Stimulated activated CD4-positive, alpha-beta T cell treated with anti-CD3 and anti-CD28 coated beads, Interleukin-1b, Interleukin-23, amount 100 ng/mL, for 4 hours (primary cell): ENCODE results near the gene FOLR3.
"Not testable (repeated sequence)": the region's sequence is repeated elsewhere in the genome, so short reads cannot be mapped to it uniquely, and the experiment has no call there.

ENCODE experiments used
- DNase-seq, 2 donors: peaks; one replicate each; pipeline ENCODE4 v3.0.0-alpha.2; 2020; ENCODE audit warnings: low read depth in 2 of 2

The FOLR3 gene

DNA sequence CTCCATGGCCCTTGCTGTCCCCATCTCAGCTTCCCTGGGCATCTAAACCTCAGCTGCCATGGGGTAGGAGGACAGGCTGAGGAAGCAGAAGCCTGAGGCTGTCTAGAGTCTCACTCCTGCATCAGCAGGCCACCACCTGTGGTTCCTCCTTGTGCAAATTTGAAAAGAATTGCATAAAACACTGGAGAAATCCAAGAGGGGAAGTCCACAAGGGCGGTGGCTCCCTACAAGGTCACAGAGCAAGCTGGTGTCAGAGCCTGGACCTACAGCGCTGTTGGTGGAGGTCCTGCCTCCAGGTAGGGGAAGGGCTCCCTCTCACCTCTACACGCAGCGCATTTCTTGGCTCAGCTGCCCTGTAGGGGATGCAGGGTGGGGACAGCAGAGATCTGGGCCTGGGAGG, at the start of gene FOLR3:
FOLR3 (plus strand) TSS at position 253 of the 400 bp plus-strand sequence. CDS start 228 bp downstream, outside the sequence.
- not testable (repeated sequence) for DNase-seq

DNA sequence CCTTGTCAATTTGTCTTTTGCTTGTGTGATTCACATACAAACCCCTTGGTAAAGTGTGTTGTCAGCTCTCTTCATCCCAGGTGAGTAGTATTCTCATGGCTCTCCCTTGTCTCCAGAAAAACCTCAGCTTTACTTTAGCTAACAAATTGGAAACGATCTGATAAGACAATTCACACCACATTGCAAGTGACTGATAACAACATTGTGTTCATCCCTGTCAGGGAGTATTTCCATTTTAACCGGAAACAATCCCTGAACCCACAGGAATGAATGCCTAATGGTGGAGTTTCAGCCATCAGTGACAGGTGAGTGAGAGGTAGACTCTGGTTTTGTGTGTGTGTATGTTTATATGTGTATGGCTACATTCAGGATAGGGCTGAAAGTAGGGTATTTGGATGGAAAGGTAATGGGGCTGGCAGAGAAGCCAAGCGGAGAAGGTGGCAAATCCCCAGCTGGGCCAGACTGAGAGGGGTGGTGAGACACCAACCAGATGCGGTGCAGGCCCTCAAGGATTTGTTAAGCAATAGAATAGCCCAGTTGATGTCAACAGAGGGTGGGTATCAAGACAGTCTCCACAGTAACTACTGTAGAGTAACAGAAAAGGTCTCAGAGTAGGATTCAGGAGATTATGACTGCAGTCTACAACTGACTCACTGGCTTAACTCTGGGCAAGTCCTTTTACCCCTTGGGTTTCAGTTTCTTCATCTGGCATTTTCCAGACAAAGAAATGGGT, 47.3 kb upstream of the FOLR3 start:
- DNase-seq, result no peak

DNA sequence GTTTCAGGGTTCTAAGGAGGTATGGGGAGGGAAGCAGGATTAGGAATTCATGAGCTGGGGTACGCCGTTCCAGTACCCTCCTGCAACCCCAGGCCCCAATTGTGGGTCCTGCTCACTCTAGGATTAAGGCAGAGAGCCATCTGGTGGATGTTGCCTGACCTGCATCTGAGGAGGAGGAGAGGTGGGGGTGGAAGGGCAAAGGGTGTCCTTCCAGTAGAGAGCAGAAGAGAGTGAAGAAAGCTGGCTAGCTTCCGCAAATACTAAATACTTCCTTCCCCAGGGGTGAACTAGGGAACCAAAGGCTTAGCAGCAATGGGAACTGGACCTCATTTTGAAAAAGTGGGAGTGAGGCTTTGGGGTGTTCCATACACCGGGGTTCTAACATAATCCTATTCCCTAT, 44.2 kb upstream of the FOLR3 start:
- DNase-seq, result peak; percentile 48 to 56

DNA sequence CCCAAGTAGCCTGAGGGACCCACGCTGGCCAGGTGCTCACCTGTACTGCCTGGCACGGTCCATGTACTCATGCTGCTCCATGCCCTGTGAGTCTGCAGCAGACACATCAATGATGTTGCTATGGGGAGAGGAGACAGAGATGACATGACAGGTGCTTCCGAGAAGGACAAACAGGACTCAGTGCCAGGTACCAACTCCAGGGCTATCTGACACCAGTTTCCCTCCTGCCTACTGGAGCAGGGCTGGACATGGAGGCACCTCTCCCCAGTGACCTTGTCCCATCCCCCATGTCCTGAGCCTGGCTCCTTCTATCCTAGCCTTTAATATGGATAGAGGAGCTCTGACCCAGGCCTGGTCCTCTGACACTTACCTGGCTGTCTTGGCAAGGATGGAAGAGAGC, 36.8 kb upstream of the FOLR3 start:
- DNase-seq, result no peak

DNA sequence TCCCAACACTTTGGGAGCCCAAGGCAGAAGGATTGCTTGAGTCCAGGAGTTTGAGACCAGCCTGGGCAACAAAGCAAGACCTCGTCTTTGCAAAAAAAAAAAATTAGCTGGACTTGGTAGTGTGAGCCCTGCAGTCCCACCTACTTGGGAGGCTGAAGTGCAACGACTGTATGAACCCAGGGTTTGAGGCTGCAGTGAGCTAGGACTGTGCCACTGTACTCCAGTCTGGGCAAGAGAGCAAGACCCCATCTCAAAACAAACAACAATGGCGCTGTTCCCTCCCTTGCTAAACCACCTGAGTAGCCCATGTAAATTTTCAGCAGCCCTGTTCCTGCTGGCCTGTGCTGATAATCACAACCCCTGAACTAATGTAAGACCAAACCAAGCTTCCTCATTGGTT, 35.5 kb upstream of the FOLR3 start:
- DNase-seq, result no peak

DNA sequence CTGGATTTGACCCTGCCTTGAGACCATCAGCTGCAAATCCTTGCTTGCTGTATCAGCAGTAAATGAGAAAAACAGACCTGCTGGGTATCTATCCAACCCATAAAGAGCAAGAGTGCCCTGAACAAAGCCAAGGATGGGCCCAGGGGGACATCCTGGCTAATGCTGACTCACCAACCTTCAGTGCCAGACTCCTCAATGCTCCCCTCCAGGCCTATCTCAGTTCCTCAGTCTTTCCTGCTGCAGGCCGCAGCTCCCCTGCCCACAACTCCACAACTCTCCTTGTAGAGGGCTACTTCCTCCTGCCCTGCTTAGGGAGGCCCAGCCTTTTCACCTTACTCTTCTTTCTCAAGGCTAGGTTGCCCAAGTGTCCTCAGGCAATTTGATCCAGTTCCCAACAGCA, 35.1 kb upstream of the FOLR3 start:
- no peak for DNase-seq

DNA sequence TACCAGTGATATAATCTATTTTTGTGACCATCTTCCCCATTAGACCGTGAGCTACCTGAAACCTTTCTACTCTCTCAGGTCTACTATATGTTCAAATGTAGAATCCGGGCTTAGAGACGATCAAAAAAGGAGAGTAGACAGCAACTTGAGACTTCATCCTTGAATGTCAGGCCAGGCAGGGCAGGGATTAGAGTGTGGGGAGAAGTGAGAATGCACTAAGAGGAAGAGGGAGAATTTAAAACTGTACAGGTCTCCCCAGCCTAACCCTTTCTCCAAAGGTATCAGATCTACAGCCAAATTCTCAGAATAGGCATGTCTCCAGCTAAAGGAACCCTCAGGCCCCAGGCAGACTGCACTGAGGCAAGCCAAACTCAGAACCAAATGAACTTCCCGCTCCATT, 33.4 kb upstream of the FOLR3 start:
- no peak for DNase-seq

DNA sequence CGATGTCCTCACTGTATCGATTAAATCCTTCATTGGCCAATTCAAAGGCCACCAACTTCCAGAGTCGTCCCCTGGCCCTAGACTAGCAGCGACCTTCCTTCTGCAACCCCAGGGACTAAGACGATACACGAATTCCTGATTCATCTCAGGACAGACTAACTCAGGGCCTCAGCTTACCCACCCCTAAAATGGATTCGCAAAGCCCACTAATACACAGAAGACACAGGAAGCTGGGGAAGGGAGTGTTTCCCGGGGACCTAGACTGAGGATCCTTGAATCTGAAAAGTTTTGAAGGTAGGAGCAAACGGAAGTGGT, 32.9 kb upstream of the FOLR3 start:
- DNase-seq, result no peak

DNA sequence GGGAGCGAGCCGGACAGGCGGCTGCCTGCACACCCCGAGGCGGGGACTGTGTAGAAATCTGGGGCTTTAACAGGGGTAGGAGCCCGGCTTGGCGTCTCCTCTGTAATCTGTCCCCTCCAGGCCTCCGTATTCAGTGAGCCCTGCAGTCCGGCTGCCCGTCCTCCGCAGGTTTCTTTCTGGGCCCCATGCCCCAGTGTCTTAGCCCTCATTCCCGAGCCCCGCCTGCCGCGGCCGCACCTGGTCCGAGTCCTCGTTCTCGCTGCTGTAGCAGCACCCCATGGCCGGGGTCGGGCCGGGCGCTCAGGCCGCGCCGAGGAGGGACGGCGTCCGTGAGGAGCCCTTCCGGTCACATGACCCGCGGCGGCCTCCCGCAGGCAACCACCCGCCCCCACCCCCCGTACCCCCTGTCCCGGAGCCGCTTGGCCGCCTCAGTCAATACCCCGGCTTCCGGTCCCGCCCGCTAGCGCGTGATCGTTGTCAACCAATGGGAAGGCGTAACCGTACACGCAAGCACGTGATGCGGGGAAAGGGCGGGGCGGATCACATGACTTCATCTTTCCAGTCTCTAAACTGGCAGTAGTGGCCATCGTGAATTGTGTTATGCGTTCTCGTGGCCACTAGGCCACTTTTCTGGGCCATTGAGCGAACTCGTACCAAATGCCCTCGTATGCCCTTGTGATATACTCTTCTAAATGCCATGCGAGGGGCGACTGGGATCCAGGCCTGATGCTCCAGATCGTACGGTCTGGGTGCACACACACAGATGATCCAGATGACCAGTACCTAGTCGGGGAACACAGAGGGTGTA, 32.4 kb upstream of the FOLR3 start, which contains the start of gene LAMTOR1:
LAMTOR1 (minus strand) TSS at position 352 of the 808 bp plus-strand sequence; CDS start at position 279, 73 bp downstream.
- peak; percentile 94 to 95 for DNase-seq

DNA sequence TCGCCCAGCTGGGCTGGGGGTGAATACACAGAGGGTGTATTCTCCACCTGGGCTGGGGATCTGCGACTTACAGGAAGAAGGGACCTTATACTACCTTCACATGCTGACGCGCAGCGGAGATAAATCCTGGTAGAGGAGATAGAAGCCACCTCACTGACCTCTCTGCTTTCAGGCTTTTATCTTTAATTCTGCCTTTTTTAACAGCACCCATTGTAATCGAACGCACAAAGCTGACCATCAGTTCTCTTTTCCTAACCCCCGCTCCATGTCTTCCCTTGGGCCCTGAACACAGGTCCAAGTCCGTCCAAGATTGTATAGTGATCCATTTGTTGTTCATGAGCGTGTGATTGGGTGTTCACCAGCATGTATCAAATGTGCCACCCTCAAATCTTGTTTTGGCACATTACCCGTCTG, 31.8 kb upstream of the FOLR3 start:
- DNase-seq, result no peak

DNA sequence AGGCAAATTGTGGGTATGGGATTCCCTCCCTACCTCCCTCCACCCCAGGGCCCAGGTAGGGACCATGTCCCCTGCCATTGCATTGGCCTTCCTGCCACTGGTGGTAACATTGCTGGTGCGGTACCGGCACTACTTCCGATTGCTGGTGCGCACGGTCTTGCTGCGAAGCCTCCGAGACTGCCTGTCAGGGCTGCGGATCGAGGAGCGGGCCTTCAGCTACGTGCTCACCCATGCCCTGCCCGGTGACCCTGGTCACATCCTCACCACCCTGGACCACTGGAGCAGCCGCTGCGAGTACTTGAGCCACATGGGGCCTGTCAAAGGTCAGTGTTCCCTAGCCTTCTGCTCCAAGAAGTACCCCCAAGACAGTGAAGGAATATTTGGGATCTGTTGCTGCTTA, 29.6 kb upstream of the FOLR3 start, which contains the start of gene TOMT:
TOMT (plus strand) TSS at position 37 of the 400 bp plus-strand sequence; CDS start at position 65, 28 bp downstream.
- DNase-seq, result no peak

DNA sequence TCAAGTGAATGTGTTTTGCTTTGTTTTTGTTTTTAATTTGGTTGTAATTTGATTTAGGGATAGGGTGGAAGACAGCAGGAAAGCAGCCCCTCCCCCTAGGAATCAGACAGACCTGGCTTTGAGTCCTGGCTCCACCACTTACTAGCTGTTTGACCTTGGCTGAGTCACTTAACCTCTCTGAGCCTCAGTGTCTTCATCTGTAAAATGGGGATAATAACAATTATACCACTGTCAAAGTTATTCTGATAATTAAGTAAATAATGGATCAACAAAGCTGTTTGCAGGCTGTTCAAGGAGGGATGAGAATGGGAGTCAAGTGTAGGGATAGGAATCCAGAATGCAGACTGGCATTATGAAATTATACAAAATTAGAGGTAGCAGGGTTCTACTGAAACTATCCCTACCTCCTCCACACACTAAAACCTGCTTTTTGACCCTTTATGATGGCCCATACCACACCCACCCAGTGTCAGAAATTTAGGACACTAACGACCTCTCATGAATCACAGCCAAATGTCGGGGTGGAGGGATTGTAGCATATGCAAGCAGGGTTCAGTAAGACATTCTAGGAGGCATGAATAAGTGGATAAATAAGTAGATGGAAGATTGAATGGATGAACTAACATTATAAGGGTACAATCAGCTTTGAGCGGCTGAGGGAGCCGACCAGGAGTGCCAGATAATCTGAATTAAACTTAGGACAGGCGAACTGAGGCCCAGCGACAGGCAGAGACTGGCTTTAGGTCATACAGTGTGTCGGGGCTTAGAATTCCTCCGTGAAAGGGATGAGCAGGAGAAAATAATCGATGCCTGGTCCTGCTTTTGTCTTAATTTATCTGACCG, 24.0 kb upstream of the FOLR3 start:
- no peak for DNase-seq

DNA sequence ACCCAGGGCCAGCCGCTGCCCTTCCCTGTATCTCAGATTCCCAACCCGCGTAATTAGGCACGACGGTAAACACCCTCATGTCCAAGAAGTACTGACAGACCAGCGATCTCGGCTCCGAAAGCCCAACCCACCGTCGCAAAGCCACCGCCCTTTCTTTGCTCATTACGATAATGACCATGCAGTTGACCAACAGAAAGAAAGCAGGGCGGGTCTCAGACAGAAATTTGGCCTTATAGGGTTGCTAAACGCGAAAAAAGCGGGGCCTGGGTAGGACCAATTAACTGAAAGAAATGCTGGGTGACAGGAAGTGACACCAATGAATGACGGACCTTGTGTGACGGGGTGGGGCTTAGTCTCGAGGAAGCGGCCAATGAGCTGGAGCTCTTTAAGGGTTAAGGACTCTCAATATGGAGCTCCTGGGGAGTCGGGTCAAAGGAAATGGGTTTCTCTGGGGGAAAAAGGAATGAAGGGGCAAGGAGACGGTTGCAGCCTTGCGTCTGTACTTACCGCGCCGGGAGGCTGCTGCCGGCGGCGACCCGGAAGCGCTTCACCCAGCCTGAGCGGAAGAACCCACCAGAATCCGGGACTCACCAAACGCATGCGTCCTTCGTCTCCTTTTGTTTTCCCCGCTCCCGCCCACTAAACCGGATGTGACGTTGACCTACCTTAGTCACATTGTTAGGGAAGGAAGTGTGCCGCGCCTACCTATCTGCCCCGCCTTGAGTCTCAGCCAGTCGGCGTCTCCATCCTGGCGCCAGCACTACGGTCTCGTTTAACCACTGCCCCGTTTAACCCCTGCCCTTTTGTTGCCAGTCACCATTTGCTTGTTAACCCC, 23.2 kb upstream of the FOLR3 start, which contains the start of gene ANAPC15:
ANAPC15 (minus strand) TSS at position 553 of the 835 bp plus-strand sequence. CDS start 1,419 bp downstream, outside the sequence.
- DNase-seq, result peak; percentile 92 to 97

DNA sequence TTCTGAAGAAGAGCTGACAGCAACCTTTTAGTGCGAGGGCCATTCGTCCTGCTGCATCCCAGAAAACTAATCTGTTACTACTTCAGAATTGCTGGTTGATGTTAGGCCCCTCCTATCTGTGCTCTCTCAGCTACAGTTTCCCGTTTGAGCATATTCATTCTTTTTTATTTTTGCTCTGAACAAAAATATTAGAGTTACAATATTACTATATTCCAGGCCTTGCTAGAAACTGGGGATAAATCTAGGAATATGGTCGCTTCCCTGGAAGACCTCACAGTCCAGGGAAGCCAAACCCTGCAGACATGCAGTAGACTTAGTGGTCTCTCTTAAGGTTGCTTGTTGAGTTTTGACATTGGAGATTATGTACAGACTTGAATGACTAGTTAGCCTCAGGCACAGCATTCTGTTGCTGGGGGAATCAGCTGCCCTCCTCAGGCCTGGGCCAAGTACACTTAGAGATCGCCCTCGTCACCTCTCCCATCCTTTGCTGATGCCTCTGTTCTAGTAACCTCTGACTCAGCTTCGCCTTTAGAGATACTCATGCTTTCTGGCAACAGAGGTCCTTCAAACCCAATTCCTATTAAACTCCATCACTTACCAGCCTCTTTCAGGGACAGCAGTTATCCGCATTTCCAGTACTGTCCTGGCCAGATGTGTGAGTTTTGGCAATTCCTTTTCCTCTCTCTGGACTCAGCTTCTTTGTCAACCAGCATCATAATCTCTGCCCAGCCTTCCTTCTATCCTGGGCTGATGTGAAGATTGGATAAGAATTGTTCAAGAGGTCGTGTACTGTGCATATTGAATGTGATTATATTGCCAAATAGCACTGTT, 22.3 kb upstream of the FOLR3 start:
- DNase-seq, result no peak

DNA sequence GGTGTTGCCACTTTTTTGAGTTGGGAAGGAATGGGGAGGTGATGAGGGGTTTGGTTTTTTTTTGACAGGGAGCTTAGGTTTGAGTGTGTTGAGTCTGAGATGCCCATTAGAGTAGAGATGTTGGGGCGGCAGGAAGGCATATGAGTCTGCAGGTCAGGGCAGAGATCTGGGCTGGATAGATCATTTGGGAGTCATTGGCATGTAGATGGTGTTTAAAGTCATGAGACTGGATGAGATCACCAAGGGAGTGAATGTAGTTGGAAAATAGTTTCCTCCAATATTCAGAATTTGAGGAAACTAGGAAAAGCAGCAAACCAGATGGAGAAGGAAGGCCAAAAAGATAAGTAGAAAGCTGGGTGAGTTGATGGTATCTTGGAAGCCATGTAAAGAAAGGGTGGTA, 21.0 kb upstream of the FOLR3 start:
- no peak for DNase-seq

DNA sequence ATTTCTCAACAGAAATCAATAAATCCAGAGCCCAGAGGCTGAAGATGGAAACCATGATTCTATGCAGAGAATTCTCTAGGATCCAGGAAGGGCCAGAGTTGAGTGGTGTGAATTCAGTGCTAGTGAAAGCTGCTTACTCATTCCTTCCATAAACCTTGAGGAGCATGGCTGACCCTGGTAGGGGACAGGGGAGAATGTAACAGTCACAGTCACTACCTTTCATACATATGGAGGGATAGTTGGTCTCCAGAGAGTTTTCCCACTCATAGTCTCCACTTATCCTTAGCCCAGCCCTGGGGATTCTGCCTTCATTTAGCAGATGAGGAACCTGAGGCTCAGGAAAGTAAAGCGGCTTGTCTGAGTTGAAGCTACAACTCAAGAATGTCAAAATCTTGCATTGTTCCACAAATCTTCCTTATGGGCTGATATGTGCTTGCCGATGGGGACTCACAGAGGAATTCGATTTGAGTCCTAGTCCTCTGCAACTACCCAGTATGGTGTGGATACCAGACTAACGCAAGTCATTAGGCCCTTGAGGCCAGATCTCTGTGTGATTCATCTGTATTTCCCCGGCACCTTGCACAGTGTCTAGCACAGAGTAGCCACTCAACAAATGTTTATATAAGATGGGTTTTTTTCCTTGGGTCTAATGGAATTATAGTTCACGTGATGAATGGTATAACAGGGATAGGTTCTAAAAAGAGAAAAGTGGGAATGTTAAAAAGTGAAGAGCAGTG, 19.3 kb upstream of the FOLR3 start:
- DNase-seq, result no peak

DNA sequence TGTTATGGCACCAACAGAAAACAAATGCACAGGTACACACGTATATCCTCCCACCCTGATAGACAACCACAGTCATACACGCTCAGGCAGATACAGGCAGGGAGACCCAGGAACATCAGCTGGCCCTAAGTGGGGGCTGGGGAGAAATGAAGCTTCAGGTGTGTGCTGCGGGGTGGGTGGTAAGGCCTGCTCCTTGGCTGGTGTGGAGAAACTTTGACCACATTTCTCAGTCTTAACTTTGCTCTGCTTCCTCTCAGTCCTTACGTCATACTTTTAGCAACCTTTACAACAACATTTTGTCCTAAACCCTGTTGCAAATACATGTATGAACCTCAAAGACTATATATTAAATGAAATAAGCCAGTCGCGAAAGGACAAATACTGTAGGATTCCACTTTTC, 16.3 kb upstream of the FOLR3 start:
- DNase-seq, result no peak

DNA sequence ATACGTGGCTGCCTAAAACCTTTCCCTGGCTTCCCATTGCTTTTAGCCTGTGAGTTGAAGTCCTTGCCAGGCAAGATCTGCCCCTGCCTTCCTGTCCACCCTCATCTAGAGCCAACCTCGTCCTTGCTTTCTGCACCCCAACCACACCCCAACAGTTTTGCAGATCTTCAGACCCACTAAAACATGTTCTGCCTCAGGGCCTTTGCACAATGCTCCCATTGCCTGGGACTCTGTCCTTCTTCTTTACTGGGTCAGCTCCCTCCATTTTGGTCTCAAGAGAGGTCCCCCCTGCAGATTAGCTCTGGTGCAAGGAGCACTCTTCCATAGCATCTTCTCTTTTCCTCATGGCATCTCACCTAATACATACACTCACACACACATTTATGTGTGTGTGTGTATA, 14.6 kb upstream of the FOLR3 start:
- no peak for DNase-seq

DNA sequence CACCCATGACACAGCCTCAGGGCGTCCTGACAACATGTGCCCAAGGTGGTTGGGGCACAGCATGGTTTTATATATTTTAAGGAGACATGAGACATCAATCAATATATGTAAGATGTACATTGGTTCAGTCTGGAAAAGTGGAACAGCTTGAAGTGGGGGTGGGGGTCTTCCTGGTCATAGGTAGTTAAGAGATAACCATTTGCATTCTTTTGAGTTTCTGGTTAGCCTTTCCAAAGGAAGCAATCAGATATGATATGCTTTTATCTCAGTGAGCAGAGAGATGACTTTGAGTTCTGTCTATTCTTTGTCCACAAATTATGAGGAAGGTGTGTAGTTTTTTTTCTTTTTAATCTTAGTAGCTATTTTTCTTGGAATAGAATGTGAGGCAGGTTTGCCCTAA, 12.9 kb upstream of the FOLR3 start:
- DNase-seq, result no peak
